Activated naive CD4-positive, alpha-beta T cell treated with anti-CD3 and anti-CD28 coated beads, Interleukin-2, amount 50 U/mL, for 16 hours (primary cell): ENCODE measurements around the gene SLC11A1.

Experiments
- DNase-seq: peaks from one replicate; pipeline ENCODE4 v3.0.0-alpha.2; 2020

Gene SLC11A1

GRCh38 chr2:218395090-218395444 is 13.0 kb downstream of the SLC11A1 start:
- no peak for DNase-seq

GRCh38 chr2:218395456-218395825 is 13.4 kb downstream of the SLC11A1 start:
- no peak for DNase-seq

GRCh38 chr2:218395826-218396687 is 14.0 kb downstream of the SLC11A1 start:
- DNase-seq = peak; percentile 91

DNA sequence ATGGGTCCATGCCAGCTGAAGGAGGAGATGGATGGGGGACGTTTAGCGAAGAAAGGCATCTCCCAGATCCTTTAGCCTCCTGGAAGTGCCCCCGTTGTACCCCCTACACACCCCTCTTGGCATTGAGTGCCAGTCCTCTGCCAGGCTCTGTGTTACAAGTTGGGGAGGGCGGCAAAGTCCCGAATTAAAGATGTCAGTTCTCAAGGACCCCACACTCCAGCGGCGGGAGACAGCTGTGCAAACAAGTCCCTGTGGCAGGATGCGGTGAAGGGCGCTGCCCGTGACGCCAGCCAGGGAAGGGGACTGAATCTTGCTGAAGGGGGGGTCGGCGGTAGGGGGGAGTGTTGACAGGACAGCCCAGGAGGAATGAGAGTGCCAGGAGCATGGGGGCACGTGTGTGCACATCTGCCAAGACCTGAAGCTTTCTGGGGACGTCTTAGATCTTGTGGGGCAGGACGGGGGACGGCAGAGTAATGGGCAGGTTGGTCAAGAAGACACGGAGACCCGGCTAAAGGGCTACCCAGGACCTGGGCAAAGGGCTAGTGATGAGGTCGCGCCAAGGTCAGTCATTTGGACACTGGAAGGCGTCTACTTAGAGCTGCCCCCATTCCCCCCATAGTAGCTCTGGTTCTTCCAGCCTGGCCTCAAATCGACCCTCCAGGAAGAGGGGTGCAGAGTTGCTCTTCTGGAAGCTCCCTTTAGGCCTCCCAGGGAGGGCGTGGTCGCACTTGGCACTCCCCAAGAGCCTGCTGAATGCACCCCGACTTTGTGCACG is 14.8 kb downstream of the SLC11A1 start:
- DNase-seq = peak; percentile 45

- DNase-seq = no peak
Observed at GRCh38 chr2:218397463-218397819, 15.4 kb downstream of the SLC11A1 start.

GRCh38 chr2:218397820-218398436 is 15.9 kb downstream of the SLC11A1 start:
- DNase-seq = no peak

DNA sequence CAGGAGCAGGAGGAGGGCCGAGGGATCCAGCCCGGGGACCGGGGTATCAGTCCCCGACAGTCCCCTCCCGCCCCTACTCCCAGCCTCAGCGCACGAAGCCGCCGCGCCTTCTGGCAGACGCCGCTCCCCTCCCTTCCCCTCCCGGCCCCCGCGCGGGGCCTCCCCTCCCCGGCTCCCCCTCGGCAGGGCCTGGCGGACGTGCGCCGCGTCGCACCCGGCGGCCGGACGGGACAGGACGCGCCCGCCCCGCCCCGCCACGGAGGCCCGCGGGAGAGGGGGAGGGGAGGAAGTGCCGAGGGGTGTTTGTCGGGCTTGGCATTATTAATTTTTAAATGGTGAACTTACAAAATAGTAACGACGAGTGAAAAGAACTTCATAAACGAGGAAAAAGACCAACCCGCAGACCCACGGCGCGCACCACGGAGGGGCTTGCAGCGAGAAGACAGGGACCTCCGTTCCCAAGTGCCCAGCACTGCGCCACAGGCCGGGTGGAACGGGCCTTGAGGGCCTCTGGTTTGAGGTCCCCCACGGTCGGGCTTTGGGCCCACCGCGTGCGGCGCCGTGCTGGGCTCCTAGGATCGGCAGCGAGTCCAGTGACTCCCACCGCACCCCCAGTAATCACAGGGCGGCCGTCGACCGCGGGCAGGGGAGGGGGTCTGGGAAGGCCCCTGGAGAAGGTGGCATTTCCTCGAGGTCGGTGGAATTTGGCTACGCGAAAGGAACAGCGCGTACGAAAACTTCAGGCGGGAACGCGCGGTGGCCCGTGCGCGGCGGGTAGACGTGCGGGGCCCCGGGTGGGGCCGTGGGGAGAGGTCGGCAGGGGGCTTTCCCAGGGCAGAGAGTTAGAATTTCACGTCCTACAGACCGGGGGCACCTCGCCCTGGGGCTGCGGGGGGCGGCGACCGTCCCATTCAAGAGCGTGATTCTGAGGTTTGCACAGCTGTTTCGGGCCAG is 16.6 kb downstream of the SLC11A1 start:
- peak; percentile 56 for DNase-seq

GRCh38 chr2:218399391-218400166 is 17.5 kb downstream of the SLC11A1 start, which contains the start of gene CTDSP1:
TSS of gene CTDSP1 (plus strand) at chr2:218399868. CDS start at chr2:218400091, 223 bp downstream.
- DNase-seq = peak; percentile 90

DNA sequence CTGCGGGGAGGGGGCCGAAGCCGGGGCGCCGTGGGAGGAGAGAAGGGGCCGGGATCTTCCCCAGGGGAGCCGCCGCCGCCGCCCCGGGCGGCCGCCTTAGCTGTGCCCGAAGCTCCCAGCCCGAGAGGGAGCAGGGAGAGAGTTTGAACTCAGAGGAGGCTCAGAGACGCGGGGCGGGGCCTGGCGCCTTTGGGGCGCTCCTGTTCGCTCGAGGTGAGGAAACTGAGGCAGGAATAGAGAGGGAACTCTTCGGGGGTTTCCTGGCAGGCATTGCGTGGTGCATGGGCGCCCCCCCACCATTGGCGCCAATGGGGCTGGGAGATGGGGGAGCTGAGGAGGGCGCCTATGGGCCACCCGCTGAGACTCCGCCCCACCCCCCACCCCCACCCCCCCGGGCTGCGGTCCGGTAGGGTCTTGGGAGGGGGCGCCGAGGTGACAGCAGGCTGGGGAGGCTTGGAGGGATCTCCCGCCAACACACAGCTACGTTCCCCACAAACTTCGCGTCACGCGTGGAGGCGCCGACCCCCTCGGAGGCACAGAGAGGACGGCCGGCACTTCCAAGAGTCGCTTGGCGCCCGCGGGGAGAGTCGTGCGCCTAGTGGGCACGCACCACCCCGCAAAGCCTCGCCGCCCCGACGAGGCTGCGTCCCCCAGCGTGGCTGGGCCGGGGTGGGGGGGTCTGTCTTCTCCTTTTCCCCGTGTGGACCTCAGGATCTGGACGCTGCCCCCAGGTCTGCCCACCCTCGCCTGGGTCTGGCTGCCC is 18.3 kb downstream of the SLC11A1 start:
- peak; percentile 42 for DNase-seq

GRCh38 chr2:218400930-218401881 is 19.1 kb downstream of the SLC11A1 start:
- no peak for DNase-seq

GRCh38 chr2:218401890-218402289 is 19.8 kb downstream of the SLC11A1 start:
- DNase-seq = no peak

DNA sequence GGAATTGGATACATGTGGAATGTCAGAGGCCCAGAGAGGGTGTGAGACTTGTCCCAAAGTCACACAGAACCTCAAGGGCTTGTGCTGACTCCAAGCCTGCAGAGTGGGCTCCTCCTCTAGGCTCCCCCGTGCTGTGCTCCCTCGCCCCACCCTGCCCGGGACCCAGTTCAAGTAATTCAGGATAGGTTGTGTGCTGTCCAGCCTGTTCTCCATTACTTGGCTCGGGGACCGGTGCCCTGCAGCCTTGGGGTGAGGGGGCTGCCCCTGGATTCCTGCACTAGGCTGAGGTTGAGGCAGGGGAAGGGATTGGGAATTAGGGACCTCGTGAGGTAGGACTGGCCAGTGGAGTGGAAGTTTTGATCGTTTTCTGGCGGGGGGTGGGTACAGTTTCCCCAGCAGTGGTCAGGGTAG is 20.4 kb downstream of the SLC11A1 start:
- DNase-seq = no peak

GRCh38 chr2:218402911-218403411 is 20.9 kb downstream of the SLC11A1 start:
- no peak for DNase-seq

DNA sequence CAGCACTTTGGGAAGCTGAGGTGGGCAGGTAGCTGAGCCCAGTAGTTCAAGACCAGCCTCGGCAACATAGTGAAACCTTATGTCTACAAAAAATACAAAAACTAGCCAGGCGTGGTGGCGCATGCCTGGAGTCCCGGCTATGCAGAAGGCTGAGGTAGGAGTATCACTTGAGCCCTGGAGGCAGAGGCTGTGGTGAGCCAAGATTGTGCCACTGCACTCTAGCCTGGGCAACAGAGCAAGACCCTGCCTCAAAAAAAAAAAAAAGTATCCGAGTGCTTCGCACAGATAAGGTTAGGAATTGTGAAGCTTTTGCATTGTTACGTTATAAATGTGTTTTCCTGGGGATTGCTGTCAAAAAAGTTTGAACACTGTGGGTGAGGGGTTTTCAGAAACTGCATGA is 21.7 kb downstream of the SLC11A1 start:
- no peak for DNase-seq

- DNase-seq = no peak
Observed at GRCh38 chr2:218404351-218405085, 22.4 kb downstream of the SLC11A1 start.

- DNase-seq = no peak
Observed at GRCh38 chr2:218405086-218405745, 23.1 kb downstream of the SLC11A1 start.

- no peak for DNase-seq
Observed at GRCh38 chr2:218405746-218406208, 23.7 kb downstream of the SLC11A1 start.
